HG03280 (cell line): Measurements from ENCODE around the gene ARHGAP10.

ENCODE experiments used
- ATAC-seq: cut with Tn5 transposase; IDR thresholded peaks from one replicate; pipeline ENCODE4 v1.9.1; 2021; ENCODE audit warnings: mild to moderate bottlenecking, moderate library complexity; ENCODE audit not compliant: unreplicated experiment

The ARHGAP10 gene

GRCh38 chr4:147732518-147733235, 789 bp downstream of the ARHGAP10 start:
- peak; percentile 28 for ATAC-seq

DNA sequence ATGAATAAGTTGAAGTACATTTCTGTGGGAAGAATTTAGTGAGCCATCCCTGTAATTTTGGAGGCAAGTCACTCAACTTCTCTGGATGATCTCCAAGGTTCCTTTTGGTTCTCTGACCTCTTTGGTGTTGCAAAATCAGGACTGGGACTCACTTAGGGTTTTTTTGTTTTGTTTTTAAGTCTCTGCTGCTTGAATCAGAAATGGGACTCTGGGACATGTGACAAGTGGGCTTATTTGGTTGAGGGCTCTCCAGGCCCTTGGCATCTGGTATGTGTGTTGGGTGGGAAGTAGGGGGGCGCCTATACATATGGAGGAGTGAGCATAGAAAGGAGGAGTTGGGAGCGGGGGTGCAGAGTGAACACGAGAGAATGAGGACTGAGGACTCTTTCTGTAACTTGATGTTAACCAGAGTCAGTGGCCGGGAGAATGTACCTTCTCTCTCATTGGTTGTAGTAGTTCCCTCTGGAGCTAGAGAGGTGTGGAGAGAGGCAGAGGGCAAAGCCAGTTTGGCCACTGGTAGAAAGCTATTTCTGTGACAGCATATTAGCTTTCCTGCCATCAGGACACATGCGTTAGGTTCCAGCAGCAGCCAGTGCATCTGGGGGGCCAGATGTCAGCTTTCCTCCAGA, 1.9 kb downstream of the ARHGAP10 start:
- ATAC-seq = no peak

DNA sequence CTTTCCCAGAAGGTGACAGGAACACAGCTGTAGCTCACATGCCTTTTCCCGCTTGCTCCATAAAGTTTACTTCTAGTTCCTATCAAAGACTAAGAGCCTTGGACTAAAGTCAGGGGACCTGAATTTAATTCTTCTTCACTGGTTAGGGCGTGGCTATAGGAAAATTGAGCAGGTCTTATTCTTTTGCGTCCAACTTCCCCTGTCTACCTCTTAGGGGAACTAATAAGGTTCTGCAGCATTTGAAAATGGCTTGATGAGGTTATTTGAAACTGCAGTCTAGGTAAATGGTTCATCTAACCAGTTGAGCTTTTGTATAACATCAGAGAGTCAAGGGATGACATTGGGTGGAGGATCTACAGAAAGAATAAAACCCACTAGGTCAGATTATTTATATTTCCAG, 2.6 kb downstream of the ARHGAP10 start:
- no peak for ATAC-seq

GRCh38 chr4:147735413-147736301, 3.8 kb downstream of the ARHGAP10 start:
- ATAC-seq = peak; percentile 21

GRCh38 chr4:147736458-147736857, 4.6 kb downstream of the ARHGAP10 start:
- no peak for ATAC-seq

DNA sequence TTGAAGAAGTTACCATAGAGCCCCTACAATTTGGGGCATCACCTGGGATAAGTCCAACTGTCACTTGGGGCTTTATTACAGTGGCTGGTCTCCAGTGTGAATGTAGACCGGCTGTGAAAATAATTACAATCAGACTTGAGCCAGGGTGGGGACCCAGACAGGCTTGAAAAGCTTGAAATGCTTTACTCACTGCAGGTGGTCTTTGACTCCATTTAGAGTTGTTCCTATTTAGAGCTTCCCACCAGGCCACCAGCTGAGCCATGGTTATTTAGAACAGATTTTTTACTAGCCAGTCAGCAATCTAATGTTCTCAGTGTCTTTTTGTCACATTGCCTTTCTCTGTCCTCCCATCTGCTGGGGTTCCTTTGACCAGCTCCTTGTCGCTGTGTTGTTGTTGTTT, 5.7 kb downstream of the ARHGAP10 start:
- no peak for ATAC-seq

DNA sequence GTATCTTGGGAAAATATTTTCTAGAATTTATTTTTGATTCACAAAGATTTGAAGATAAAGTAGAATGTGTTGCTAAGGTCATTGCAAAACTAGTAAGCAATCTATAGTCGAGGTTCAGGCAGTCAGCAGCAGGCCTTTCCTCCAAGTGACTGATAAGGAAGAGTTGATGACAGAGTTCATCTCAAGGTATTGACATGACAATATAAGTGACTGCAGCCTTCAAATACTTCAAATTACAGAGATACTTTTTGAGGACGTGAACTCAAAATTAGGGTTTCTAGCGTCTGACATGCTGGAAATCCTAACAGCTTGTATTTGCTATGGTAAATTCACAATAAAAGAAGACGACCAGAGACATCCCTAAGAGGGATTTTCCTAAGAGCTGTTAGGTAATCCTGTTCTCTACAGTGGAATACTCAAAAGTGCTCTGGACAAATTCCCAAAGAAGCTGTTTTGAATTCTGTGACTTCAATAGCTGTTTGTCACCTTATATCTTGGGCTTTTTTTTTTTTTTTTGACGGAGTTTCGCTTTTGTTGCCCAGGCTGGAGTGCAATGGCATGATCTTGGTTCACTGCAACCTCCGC, 7.4 kb downstream of the ARHGAP10 start:
- no peak for ATAC-seq

GRCh38 chr4:147740176-147740575, 8.3 kb downstream of the ARHGAP10 start:
- no peak for ATAC-seq

DNA sequence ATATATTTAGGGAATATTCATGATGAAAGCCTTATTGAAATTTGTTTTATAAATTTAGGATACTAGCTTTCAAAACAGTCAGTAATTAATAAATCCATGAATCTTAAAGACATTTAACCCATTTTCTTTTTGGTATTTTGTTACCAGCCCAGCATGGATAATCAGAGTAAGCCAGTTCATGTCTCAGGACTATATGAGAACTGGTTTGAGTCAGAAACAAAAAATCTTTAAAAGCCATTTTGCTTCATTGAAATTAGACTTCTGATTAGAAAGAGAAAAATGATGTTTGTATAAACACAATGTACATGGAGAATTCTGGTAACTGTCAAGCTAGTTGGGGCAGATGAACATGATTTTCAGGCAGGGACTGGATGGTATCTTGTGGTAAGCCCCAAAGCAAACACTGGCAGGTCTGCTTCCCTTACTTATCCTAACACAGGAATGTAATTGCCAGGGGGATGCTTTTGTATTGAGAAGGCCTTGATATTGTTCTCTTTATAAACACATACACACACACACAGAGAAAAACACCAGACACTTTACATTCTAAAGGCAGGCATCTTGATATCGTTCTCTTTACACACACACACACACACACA, 9.4 kb downstream of the ARHGAP10 start:
- no peak for ATAC-seq

GRCh38 chr4:147747787-147748454, 16.0 kb downstream of the ARHGAP10 start:
- ATAC-seq = no peak

GRCh38 chr4:147749811-147750321, 18.0 kb downstream of the ARHGAP10 start:
- ATAC-seq = peak; percentile 91

GRCh38 chr4:147753047-147753446, 21.2 kb downstream of the ARHGAP10 start:
- no peak for ATAC-seq

GRCh38 chr4:147754037-147754445, 22.2 kb downstream of the ARHGAP10 start:
- ATAC-seq = no peak

DNA sequence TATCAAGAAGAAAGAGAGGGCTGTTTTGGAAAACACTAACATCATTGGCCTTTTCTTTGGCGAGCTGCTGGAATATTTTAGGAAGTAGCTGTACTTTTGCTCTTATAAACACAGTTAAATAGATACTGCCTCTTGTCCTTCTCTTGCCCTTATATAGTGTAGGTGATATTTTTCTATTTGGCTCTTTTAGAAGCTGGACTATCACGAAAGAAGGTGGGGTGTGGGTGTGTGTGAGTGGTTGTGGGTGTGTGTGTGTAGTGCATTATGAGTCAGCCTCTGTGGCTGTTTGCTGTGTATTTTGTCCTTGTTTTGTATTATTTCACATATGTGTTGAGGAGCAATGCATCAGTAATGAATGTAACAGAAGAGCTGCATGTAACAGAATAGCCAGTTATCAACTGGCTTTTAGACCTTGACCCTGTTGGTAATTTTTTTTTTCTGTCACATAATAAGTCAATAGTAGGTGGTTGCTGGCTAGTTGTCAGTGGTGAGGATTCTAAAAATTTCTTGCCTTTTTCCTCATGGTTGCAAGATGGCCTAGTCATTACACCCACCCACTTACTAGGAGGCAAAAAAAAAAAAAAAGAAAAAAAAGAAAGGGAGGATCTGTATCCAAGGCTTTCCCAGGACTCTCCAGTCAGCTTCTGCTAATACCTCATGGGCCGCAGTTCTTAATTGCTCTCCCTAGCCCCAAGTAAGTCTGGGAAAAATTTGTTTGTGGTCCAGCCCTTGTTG, 23.8 kb downstream of the ARHGAP10 start:
- no peak for ATAC-seq

DNA sequence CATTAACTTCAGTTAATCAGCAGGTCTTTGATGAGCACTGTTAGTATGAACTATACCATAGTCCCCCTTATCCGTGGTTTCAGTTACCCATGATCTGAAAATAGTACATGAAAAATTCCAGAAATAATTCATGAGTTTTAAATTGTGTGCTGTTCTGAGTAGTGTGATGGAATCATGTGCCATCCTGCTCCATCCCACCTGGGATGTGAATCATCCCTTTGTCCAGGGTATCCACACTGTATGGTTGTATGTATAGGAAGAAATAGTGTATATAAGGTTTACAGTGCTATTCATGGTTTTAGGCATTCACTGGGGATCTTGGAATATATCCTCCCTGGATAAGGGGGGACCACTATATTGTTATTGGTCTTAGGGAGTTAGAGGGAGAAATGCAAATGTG, 24.5 kb downstream of the ARHGAP10 start:
- ATAC-seq = no peak

- no peak for ATAC-seq
Measured at GRCh38 chr4:147760176-147760575, 28.3 kb downstream of the ARHGAP10 start.

DNA sequence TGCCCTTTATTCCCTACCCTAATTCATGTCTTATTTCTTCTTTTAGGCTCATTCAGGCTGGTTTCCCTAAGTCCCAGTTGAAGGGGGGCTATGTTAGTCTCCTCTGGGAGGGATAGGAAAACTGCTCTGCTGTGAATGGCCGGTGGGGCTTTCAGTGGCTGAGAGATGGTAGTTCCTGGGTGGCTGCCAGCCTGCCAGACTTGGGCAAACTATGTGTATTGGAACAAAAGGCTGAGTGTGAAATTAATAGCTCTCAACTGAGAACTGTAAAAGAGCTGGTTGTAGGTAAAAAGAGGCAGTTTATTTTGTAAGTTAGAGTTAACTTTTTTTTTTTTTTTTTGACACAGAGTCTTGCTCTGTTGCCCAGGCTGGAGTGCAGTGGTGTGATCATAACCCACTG, 28.8 kb downstream of the ARHGAP10 start:
- peak; percentile 13 for ATAC-seq

GRCh38 chr4:147761218-147761883, 29.5 kb downstream of the ARHGAP10 start:
- peak; percentile 64 for ATAC-seq

GRCh38 chr4:147764337-147764736, 32.4 kb downstream of the ARHGAP10 start:
- no peak for ATAC-seq
